22Rv1 (cell line): ENCODE measurements around the gene PTPN2.

Experiments
- ZFX ChIP-seq: fragments of 450-650 bp; IDR thresholded peaks from 2 replicates; pipeline ENCODE4 v1.6.1; 2017; ENCODE audit warnings: antibody characterized with exemption, borderline replicate concordance
- TF ChIP-seq, protein P1 (sequence below): fragments of 450-650 bp; IDR thresholded peaks from 2 replicates; pipeline ENCODE4 v1.5.1; 2017; ENCODE audit warnings: mild to moderate bottlenecking

GRCh38 chr18:12786669-12787068 lies 97.4 kb downstream of the PTPN2 start:
- TF ChIP-seq, protein P1, sequence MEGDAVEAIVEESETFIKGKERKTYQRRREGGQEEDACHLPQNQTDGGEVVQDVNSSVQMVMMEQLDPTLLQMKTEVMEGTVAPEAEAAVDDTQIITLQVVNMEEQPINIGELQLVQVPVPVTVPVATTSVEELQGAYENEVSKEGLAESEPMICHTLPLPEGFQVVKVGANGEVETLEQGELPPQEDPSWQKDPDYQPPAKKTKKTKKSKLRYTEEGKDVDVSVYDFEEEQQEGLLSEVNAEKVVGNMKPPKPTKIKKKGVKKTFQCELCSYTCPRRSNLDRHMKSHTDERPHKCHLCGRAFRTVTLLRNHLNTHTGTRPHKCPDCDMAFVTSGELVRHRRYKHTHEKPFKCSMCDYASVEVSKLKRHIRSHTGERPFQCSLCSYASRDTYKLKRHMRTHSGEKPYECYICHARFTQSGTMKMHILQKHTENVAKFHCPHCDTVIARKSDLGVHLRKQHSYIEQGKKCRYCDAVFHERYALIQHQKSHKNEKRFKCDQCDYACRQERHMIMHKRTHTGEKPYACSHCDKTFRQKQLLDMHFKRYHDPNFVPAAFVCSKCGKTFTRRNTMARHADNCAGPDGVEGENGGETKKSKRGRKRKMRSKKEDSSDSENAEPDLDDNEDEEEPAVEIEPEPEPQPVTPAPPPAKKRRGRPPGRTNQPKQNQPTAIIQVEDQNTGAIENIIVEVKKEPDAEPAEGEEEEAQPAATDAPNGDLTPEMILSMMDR: no peak
- TF ChIP-seq ZFX: no peak
